Mucosa of descending colon (tissue), 3 donors: ENCODE measurements around the gene FOXC1. TPM values are rescaled to one million over a fixed set of nuclear protein-coding genes. Genes with fewer than 3 reads are reported as not detected.

Experiments
- ATAC-seq: fragments of 200-7000 bp; cut with Tn5 transposase; one replicate; pipeline ENCODE4 v1.9.1; 2020; ENCODE audit warnings: mild to moderate bottlenecking, moderate library complexity
- DNase-seq, 3 donors: peaks; one replicate each; pipeline ENCODE4 v3.0.0-alpha.2; 2020
- H3K36me3 ChIP-seq: fragments of 200-600 bp; one replicate; pipeline ENCODE4 v1.8.0; 2021; ENCODE audit warnings: low read depth, mild to moderate bottlenecking
- H3K4me1 ChIP-seq: fragments of 200-600 bp; one replicate; pipeline ENCODE4 v1.8.0; 2021; ENCODE audit warnings: low read depth, mild to moderate bottlenecking
- H3K4me3 ChIP-seq: fragments of 200-600 bp; one replicate; pipeline ENCODE4 v1.8.0; 2021; ENCODE audit warnings: mild to moderate bottlenecking
- H3K9me3 ChIP-seq: fragments of 200-600 bp; one replicate; pipeline ENCODE4 v1.8.0; 2021; ENCODE audit warnings: mild to moderate bottlenecking
- CTCF ChIP-seq: fragments of 200-600 bp; IDR thresholded peaks from one replicate; pipeline ENCODE4 v1.8.0; 2022; ENCODE audit warnings: antibody characterized with exemption, mild to moderate bottlenecking
- intact Hi-C, 2 donors: fragments of 100-400 bp; cut with DNase I in 1 of 2; cut with micrococcal nuclease in 1 of 2; formaldehyde crosslinking; loops; one replicate each; pipeline versions ENCODE4 v1.11.0 to v1.11.1; 2022; cut with DNase I, micrococcal nuclease
- long read RNA-seq, 2 donors: library from polyadenylated mRNA; unstranded; transcript quantifications; one replicate each; pipeline ENCODE4 v2.0.0, GENCODE V29; 2019 to 2021
- total RNA-seq, 3 donors: library from RNA; stranded (reverse); fragmentation: NEBNext Ultra II Directional in 2 of 3; extraction: Animal tissue kit (Norgen Biotek cat#: 25700) in 2 of 3; gene quantifications; one replicate each; pipeline versions ENCODE4 v1.2.1 to v1.2.4, GENCODE V29; 2021 to 2023
- donor health status: DM: no; HTN: no; CAD: no; lungs with moderate emphysema.
- donor health status: DM: no; HTN: no; CAD: no.
- donor health status: DM: no; HTN: yes; CAD: no.

FOXC1 gene
- total RNA-seq = 1 to 10 TPM; 1.1 to 1.7 (median 1.6) TPM
- long read RNA-seq, donor 1, partial matches to known transcripts = 0 of 3 reads
- long read RNA-seq, donor 1, other reads (novel, unspliced or antisense) = 0 of 3 reads
- long read RNA-seq, donor 2 = 0 reads

DNA sequence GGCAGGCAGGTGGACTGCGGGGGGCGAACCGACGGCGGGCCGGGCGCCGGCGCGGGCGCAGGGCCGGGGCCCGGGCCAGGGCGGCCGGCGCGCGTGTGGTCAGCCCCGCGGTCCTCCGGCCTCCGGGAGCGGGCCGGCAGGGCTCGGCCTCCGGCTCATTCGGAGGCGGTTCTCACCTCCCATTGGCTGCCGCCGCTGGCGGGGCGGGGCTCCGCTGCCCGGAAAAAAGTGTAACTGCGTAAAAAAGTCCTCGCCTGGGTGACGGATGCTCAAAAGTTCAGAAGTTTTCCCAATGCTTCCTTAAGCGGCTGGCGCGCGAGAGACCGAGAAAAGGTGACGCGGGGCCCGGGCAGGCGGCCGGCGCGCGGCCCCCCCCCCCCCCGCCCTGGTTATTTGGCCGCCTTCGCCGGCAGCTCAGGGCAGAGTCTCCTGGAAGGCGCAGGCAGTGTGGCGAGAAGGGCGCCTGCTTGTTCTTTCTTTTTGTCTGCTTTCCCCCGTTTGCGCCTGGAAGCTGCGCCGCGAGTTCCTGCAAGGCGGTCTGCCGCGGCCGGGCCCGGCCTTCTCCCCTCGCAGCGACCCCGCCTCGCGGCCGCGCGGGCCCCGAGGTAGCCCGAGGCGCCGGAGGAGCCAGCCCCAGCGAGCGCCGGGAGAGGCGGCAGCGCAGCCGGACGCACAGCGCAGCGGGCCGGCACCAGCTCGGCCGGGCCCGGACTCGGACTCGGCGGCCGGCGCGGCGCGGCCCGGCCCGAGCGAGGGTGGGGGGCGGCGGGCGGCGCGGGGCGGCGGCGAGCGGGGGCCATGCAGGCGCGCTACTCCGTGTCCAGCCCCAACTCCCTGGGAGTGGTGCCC is at the start of gene FOXC1:
FOXC1 (plus strand) TSS at position 268 of the 849 bp plus-strand sequence; CDS start at position 799, 531 bp downstream.
- no peaks in the 10 kb centered on the region for H3K9me3 ChIP-seq
- peaks cover 47% of the 10 kb centered on the region for H3K4me1 ChIP-seq
- DNase-seq = peak; percentile 85 to 88 (median 86)
- ATAC-seq = peak; percentile 82
- H3K36me3 ChIP-seq = no peaks in the 10 kb centered on the region
- TF ChIP-seq CTCF = no peak
- no peak within 1 kb of the TSS for H3K4me3 ChIP-seq
- intact Hi-C loops = loop anchor here in 1 of 2 donors (10.0 kb wide), 4 partner anchors 495 to 1025 kb away; no protein-coding TSS in a partner anchor

DNA sequence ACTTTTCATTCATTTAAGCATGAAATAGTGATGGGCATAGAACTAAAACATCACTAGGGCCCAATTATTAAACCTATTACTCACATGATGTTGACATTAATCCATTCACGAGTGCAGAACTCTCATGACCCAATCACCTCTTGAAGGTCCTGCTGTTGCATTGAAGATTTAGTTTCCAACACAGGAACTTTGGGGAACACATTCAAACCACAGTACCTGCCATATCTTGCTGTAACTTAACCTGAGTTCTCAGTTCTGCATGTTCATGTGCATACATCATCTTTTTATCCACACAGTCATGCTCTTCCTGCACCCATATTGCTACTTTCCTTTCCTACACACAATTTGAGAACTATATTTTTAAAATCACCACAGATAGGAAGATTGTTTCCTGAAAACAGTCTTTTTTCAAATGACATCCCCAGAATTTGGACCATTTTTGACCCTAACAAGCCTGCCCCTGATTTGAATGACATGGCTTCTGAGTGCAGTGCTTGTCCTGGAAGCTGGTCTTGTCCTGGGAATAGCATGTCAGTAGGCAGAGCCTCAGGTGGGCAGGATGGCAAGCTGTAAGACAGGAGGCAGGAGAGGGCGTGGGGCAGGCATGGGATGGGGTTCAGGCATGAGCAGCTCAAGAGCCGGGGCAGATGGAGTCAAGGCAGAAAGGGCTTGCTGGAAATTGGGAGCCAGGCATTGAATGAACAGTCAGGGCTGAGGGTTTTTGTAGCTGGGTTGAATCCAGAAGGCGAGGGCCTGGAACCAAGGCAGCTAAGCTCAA is 49.2 kb upstream of the FOXC1 start:
- no peak for TF ChIP-seq CTCF
- H3K9me3 ChIP-seq = no peaks in the 10 kb centered on the region
- H3K4me3 ChIP-seq = no peak overlapping the region
- ATAC-seq (no peak), DNase-seq (no peak)
- intact Hi-C loops = no loop called here
- no peaks in the 10 kb centered on the region for H3K4me1 ChIP-seq
- H3K36me3 ChIP-seq = no peaks in the 10 kb centered on the region

- ATAC-seq (no peak), DNase-seq (no peak)
- Histone ChIP-seq H3K4me1 (no peaks in the 10 kb centered on the region), H3K9me3 (no peaks in the 10 kb centered on the region), H3K4me3 (no peak overlapping the region), H3K36me3 (no peaks in the 10 kb centered on the region)
- intact Hi-C loops = no loop called here
- TF ChIP-seq CTCF = no peak
Measured at GRCh38 chr6:1561355-1561754, 48.4 kb upstream of the FOXC1 start.

- TF ChIP-seq CTCF = no peak
- DNase-seq = no peak
- intact Hi-C loops = no loop called here
- Histone ChIP-seq H3K36me3 (no peaks in the 10 kb centered on the region), H3K4me3 (no peak overlapping the region), H3K9me3 (no peaks in the 10 kb centered on the region), H3K4me1 (no peaks in the 10 kb centered on the region)
- no peak for ATAC-seq
Measured at GRCh38 chr6:1562171-1562955, 47.4 kb upstream of the FOXC1 start.

DNA sequence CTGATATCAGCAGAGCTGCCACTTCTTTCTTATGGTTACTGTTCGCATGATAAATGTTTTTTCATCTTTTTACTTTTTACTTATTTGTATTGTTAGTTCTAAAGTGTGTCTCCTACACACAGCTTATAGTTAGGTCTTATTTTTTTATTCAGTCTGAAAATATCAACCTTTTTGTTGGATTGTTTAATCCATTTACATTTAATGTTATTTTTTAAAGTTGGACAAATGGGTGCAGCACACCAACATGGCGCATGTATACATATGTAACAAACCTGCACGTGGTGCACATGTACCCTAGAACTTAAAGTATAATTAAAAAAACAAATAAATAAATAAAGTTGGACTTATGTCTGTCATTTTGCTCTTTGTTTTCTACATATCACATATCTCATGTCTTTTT is 40.3 kb upstream of the FOXC1 start:
- H3K9me3 ChIP-seq = peaks cover 11% of the 10 kb centered on the region
- DNase-seq = no peak
- no peak overlapping the region for H3K4me3 ChIP-seq
- no peaks in the 10 kb centered on the region for H3K36me3 ChIP-seq
- no peak for ATAC-seq
- intact Hi-C loops = no loop called here
- no peak for TF ChIP-seq CTCF
- no peaks in the 10 kb centered on the region for H3K4me1 ChIP-seq
